ENCODE measurements around the gene ING5. TPM values are rescaled to one million over a fixed set of nuclear protein-coding genes. Genes with fewer than 3 reads are reported as not detected.
"Not testable (repeated sequence)": the region's sequence is repeated elsewhere in the genome, so short reads cannot be mapped to it uniquely, and the experiment has no call there.

The ING5 gene
- 10 to 100 TPM; 37.1 to 45.5 TPM for total RNA-seq

- H3K27ac Mint-ChIP-seq, result peak within 1 kb of the TSS; percentile 94
- H3K27me3 Mint-ChIP-seq, result no peaks in the 10 kb centered on the region
- H3K36me3 Mint-ChIP-seq, result peaks cover 37% of the 10 kb centered on the region
- peaks cover under 1% of the 10 kb centered on the region for H3K9me3 Mint-ChIP-seq
- DNase-seq, result peak; percentile 98
- H3K4me1 Mint-ChIP-seq, result peaks cover 17% of the 10 kb centered on the region
- H3K4me3 Mint-ChIP-seq, result peak within 1 kb of the TSS; percentile 90
These were observed at the start of gene ING5 for GRCh38 chr2:241701399-241702154. TSS of gene ING5 (plus strand) at chr2:241702039. CDS start at chr2:241702066, 27 bp downstream.

- H3K36me3 Mint-ChIP-seq, result peaks cover 13% of the 10 kb centered on the region
- peaks cover 9% of the 10 kb centered on the region for H3K4me1 Mint-ChIP-seq
- H3K9me3 Mint-ChIP-seq, result no peaks in the 10 kb centered on the region
- no peak overlapping the region for H3K4me3 Mint-ChIP-seq
- H3K27ac Mint-ChIP-seq, result no peak overlapping the region
- no peaks in the 10 kb centered on the region for H3K27me3 Mint-ChIP-seq
- DNase-seq, result no peak
These were observed 49.7 kb upstream of the ING5 start for GRCh38 chr2:241652142-241652541.

- Mint-ChIP-seq H3K9me3 (no peaks in the 10 kb centered on the region), H3K27ac (no peak overlapping the region), H3K4me3 (no peak overlapping the region), H3K27me3 (no peaks in the 10 kb centered on the region), H3K4me1 (peaks cover 9% of the 10 kb centered on the region), H3K36me3 (peaks cover 14% of the 10 kb centered on the region)
- DNase-seq, result no peak
These were observed 49.1 kb upstream of the ING5 start for GRCh38 chr2:241652722-241653121.

- no peaks in the 10 kb centered on the region for H3K9me3 Mint-ChIP-seq
- H3K27ac Mint-ChIP-seq, result no peak overlapping the region
- H3K36me3 Mint-ChIP-seq, result peaks cover 15% of the 10 kb centered on the region
- H3K4me1 Mint-ChIP-seq, result peaks cover 9% of the 10 kb centered on the region
- no peaks in the 10 kb centered on the region for H3K27me3 Mint-ChIP-seq
- DNase-seq, result no peak
- H3K4me3 Mint-ChIP-seq, result no peak overlapping the region
These were observed 48.6 kb upstream of the ING5 start for GRCh38 chr2:241653210-241653750.

- DNase-seq, result no peak
- no peaks in the 10 kb centered on the region for H3K27me3 Mint-ChIP-seq
- peaks cover 15% of the 10 kb centered on the region for H3K36me3 Mint-ChIP-seq
- H3K9me3 Mint-ChIP-seq, result no peaks in the 10 kb centered on the region
- no peak overlapping the region for H3K27ac Mint-ChIP-seq
- H3K4me1 Mint-ChIP-seq, result peaks cover 3% of the 10 kb centered on the region
- no peak overlapping the region for H3K4me3 Mint-ChIP-seq
These were observed 47.3 kb upstream of the ING5 start for GRCh38 chr2:241654551-241654950.

GRCh38 chr2:241655516-241656189, 46.2 kb upstream of the ING5 start:
- no peaks in the 10 kb centered on the region for H3K4me1 Mint-ChIP-seq
- H3K27ac Mint-ChIP-seq, result no peak overlapping the region
- H3K9me3 Mint-ChIP-seq, result no peaks in the 10 kb centered on the region
- no peak for DNase-seq
- no peaks in the 10 kb centered on the region for H3K27me3 Mint-ChIP-seq
- H3K36me3 Mint-ChIP-seq, result peaks cover 21% of the 10 kb centered on the region
- no peak overlapping the region for H3K4me3 Mint-ChIP-seq

GRCh38 chr2:241656190-241656741, 45.6 kb upstream of the ING5 start:
- Mint-ChIP-seq H3K36me3 (peaks cover 24% of the 10 kb centered on the region), H3K4me1 (no peaks in the 10 kb centered on the region), H3K4me3 (no peak overlapping the region), H3K9me3 (no peaks in the 10 kb centered on the region), H3K27ac (no peak overlapping the region), H3K27me3 (no peaks in the 10 kb centered on the region)
- no peak for DNase-seq

GRCh38 chr2:241657786-241658254, 44.0 kb upstream of the ING5 start:
- Mint-ChIP-seq H3K9me3 (no peaks in the 10 kb centered on the region), H3K36me3 (peaks cover 22% of the 10 kb centered on the region), H3K4me3 (no peak overlapping the region), H3K4me1 (no peaks in the 10 kb centered on the region), H3K27me3 (no peaks in the 10 kb centered on the region), H3K27ac (no peak overlapping the region)
- no peak for DNase-seq

- DNase-seq, result no peak
- no peaks in the 10 kb centered on the region for H3K4me1 Mint-ChIP-seq
- no peaks in the 10 kb centered on the region for H3K9me3 Mint-ChIP-seq
- H3K4me3 Mint-ChIP-seq, result no peak overlapping the region
- H3K36me3 Mint-ChIP-seq, result peaks cover 22% of the 10 kb centered on the region
- H3K27ac Mint-ChIP-seq, result no peak overlapping the region
- H3K27me3 Mint-ChIP-seq, result no peaks in the 10 kb centered on the region
These were observed 43.5 kb upstream of the ING5 start for GRCh38 chr2:241658296-241658695.

- Mint-ChIP-seq H3K27me3 (no peaks in the 10 kb centered on the region), H3K27ac (no peak overlapping the region), H3K36me3 (peaks cover 22% of the 10 kb centered on the region), H3K9me3 (no peaks in the 10 kb centered on the region), H3K4me1 (no peaks in the 10 kb centered on the region), H3K4me3 (no peak overlapping the region)
- peak; percentile 23 for DNase-seq
These were observed 42.6 kb upstream of the ING5 start for GRCh38 chr2:241659150-241659739.

- Mint-ChIP-seq H3K36me3 (peaks cover 18% of the 10 kb centered on the region), H3K27me3 (no peaks in the 10 kb centered on the region), H3K4me3 (no peak overlapping the region), H3K9me3 (no peaks in the 10 kb centered on the region), H3K27ac (no peak overlapping the region), H3K4me1 (peaks cover 5% of the 10 kb centered on the region)
- no peak for DNase-seq
These were observed 41.1 kb upstream of the ING5 start for GRCh38 chr2:241660593-241661213.

- peaks cover 11% of the 10 kb centered on the region for H3K36me3 Mint-ChIP-seq
- H3K27me3 Mint-ChIP-seq, H3K27ac Mint-ChIP-seq: not testable (repeated sequence)
These were observed 39.1 kb upstream of the ING5 start for GRCh38 chr2:241662731-241663130.

GRCh38 chr2:241665731-241666440, 36.0 kb upstream of the ING5 start:
- H3K9me3 Mint-ChIP-seq, result no peaks in the 10 kb centered on the region
- DNase-seq, result no peak
- no peaks in the 10 kb centered on the region for H3K27me3 Mint-ChIP-seq
- H3K4me3 Mint-ChIP-seq, result no peak overlapping the region
- peaks cover 5% of the 10 kb centered on the region for H3K4me1 Mint-ChIP-seq
- H3K27ac Mint-ChIP-seq, result no peak overlapping the region
- peaks cover 5% of the 10 kb centered on the region for H3K36me3 Mint-ChIP-seq

More at GRCh38 chr2:241662731-241663130, 39.1 kb upstream of the ING5 start:
- not testable (repeated sequence) for H3K4me3 Mint-ChIP-seq, H3K9me3 Mint-ChIP-seq, H3K4me1 Mint-ChIP-seq, DNase-seq

Data from activated naive CD8-positive, alpha-beta T cell treated with anti-CD3 and anti-CD28 coated beads for 36 hours (primary cell).